Breast epithelium (tissue), 4 donors: ENCODE data around the gene MACROD2. TPM values are rescaled to one million over a fixed set of nuclear protein-coding genes. Genes with fewer than 3 reads are reported as not detected.

ENCODE experiments used
- DNase-seq, 2 donors: peaks; one replicate each; pipeline ENCODE4 v3.0.0-alpha.2; 2019; ENCODE audit warnings: low spot score in 2 of 2
- H3K27ac ChIP-seq, 2 donors: fragments of 200-600 bp; sonication (generic) in 1 of 2; one replicate each; pipeline ENCODE4 v1.5.1; 2016 to 2019; ENCODE audit warnings: mild to moderate bottlenecking in 1 of 2
- H3K27me3 ChIP-seq, 2 donors: fragments of 200-600 bp; sonication (generic) in 1 of 2; one replicate each; pipeline versions ENCODE4 v1.5.1 to v1.6.0; 2017 to 2019; ENCODE audit warnings: control low read depth in 1 of 2, mild to moderate bottlenecking in 1 of 2
- H3K36me3 ChIP-seq: fragments of 200-600 bp; one replicate; pipeline ENCODE4 v1.5.1; 2019
- H3K4me1 ChIP-seq, 2 donors: fragments of 200-600 bp; sonication (generic); one replicate each; pipeline ENCODE4 v1.5.1; 2016 to 2019; ENCODE audit warnings: control low read depth in 1 of 2
- H3K4me3 ChIP-seq, 3 donors: fragments of 200-600 bp; sonication (generic); 1 replicate in 2 of 3; 2 replicates in 1 of 3; pipeline ENCODE4 v1.5.1; 2016 to 2019; ENCODE audit warnings: mild to moderate bottlenecking in 3 of 3, moderate library complexity in 2 of 3
- H3K9me3 ChIP-seq, 2 donors: fragments of 200-600 bp; sonication (generic) in 1 of 2; one replicate each; pipeline ENCODE4 v1.5.1; 2016 to 2019; ENCODE audit warnings: control low read depth in 1 of 2
- POLR2A ChIP-seq: fragments of 450-650 bp; IDR thresholded peaks from one replicate; pipeline ENCODE4 v1.6.1; 2016; ENCODE audit warnings: antibody characterized with exemption, mild to moderate bottlenecking, moderate library complexity
- POLR2AphosphoS5 ChIP-seq, 3 donors: sonication (generic); formaldehyde crosslinking; IDR thresholded peaks; one replicate each; pipeline ENCODE4 v1.6.1; 2017; ENCODE audit warnings: antibody characterized with exemption in 3 of 3
- intact Hi-C: fragments of 100-400 bp; cut with DNase I; formaldehyde crosslinking; loops from one replicate; pipeline ENCODE4 v1.15.1; 2023; ENCODE audit warnings: low total_unique reads
- total RNA-seq, 3 donors: library from RNA; depleted of rRNA; stranded (reverse); fragments of >200 nt; gene quantifications; one replicate each; pipeline ENCODE4 v1.1.0, GENCODE V29; 2016
- TF ChIP-seq, protein P1 (sequence below), 3 donors: fragments of 450-650 bp; IDR thresholded peaks; one replicate each; pipeline ENCODE4 v1.5.1; 2016 to 2017; ENCODE audit warnings: antibody characterized with exemption in 3 of 3, mild to moderate bottlenecking in 3 of 3, moderate library complexity in 3 of 3

MACROD2 gene
- total RNA-seq, 3 donors from 2014 or later = 6.7 to 26.8 (median 8.8) TPM

DNA sequence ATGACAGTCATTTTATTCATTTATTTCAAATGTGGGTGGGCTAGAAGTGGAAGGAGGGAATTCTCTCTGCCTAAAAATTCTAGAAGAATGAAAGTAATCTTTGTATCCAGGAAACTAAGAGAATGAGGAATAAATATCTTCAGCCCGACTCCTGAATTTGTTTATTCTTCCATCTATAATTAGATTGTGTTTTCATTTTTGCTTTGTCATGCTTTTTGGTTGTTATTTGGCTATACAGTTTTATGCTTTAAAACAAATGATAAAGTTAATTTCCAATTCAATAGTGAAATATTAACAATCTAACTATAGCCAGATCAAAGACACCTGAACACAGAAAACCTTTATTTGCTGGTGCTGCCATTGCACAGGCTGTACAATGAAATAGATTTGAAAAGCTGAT is 2056.7 kb downstream of the MACROD2 start:
- TF ChIP-seq POLR2AphosphoS5 (IDR thresholded peaks at IDR 0.05) (no peak), POLR2A (no peak)
- TF ChIP-seq, protein P1, sequence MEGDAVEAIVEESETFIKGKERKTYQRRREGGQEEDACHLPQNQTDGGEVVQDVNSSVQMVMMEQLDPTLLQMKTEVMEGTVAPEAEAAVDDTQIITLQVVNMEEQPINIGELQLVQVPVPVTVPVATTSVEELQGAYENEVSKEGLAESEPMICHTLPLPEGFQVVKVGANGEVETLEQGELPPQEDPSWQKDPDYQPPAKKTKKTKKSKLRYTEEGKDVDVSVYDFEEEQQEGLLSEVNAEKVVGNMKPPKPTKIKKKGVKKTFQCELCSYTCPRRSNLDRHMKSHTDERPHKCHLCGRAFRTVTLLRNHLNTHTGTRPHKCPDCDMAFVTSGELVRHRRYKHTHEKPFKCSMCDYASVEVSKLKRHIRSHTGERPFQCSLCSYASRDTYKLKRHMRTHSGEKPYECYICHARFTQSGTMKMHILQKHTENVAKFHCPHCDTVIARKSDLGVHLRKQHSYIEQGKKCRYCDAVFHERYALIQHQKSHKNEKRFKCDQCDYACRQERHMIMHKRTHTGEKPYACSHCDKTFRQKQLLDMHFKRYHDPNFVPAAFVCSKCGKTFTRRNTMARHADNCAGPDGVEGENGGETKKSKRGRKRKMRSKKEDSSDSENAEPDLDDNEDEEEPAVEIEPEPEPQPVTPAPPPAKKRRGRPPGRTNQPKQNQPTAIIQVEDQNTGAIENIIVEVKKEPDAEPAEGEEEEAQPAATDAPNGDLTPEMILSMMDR (IDR thresholded peaks at IDR 0.05) = no peak
- DNase-seq = no peak
- intact Hi-C loops = no loop called here

GRCh38 chr20:16052456-16052855 is 2057.1 kb downstream of the MACROD2 start:
- TF ChIP-seq POLR2AphosphoS5 (IDR thresholded peaks at IDR 0.05) = no peak

More for the DNA sequence above, 2056.7 kb downstream of the MACROD2 start:
- Histone ChIP-seq H3K27ac (no peak overlapping the region), H3K9me3 (no peaks in the 10 kb centered on the region), H3K36me3 (no peaks in the 10 kb centered on the region), H3K4me1 (no peaks in the 10 kb centered on the region), H3K4me3 (no peak overlapping the region), H3K27me3 (no peaks in the 10 kb centered on the region)

GRCh38 chr20:16054985-16055384 is 2059.7 kb downstream of the MACROD2 start:
- TF ChIP-seq POLR2AphosphoS5 (IDR thresholded peaks at IDR 0.05) = no peak
- TF ChIP-seq, protein P1 (IDR thresholded peaks at IDR 0.05) = no peak
- no peak for TF ChIP-seq POLR2A
- Histone ChIP-seq H3K27me3 (no peaks in the 10 kb centered on the region), H3K4me1 (no peaks in the 10 kb centered on the region), H3K4me3 (no peak overlapping the region), H3K9me3 (no peaks in the 10 kb centered on the region), H3K27ac (no peak overlapping the region), H3K36me3 (no peaks in the 10 kb centered on the region)
- intact Hi-C loops = no loop called here
- no peak for DNase-seq

More at GRCh38 chr20:16052456-16052855, 2057.1 kb downstream of the MACROD2 start:
- Histone ChIP-seq H3K4me3 (no peak overlapping the region), H3K36me3 (no peaks in the 10 kb centered on the region), H3K9me3 (no peaks in the 10 kb centered on the region), H3K27ac (no peak overlapping the region), H3K27me3 (no peaks in the 10 kb centered on the region), H3K4me1 (no peaks in the 10 kb centered on the region)
- intact Hi-C loops = no loop called here
- DNase-seq = no peak

DNA sequence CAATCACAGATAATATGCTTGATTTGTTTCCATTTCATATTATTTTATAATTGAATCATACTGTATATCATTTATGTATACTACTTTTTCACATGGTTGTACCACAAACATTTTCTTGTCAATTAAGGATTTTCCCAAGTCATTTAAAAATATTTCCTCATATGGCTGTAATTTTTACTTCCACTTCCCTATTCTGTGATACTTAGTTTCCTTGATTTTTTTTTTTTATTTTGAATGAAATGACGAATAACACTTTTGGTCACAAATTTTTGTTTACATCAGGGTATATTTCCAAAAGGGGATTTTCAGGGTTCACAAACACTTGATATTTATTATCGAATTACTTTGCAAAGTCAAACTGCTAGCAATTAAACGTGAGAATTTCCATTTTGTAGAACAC is 2062.3 kb downstream of the MACROD2 start:
- H3K4me3 ChIP-seq = no peak overlapping the region
- H3K36me3 ChIP-seq = no peaks in the 10 kb centered on the region
- H3K9me3 ChIP-seq = no peaks in the 10 kb centered on the region
- H3K27me3 ChIP-seq = no peaks in the 10 kb centered on the region
- intact Hi-C loops = no loop called here
- no peak overlapping the region for H3K27ac ChIP-seq
- H3K4me1 ChIP-seq = no peaks in the 10 kb centered on the region
- DNase-seq = no peak
- TF ChIP-seq POLR2AphosphoS5 (IDR thresholded peaks at IDR 0.05) (no peak), POLR2A (no peak)
- TF ChIP-seq, protein P1 (IDR thresholded peaks at IDR 0.05) = no peak

DNA sequence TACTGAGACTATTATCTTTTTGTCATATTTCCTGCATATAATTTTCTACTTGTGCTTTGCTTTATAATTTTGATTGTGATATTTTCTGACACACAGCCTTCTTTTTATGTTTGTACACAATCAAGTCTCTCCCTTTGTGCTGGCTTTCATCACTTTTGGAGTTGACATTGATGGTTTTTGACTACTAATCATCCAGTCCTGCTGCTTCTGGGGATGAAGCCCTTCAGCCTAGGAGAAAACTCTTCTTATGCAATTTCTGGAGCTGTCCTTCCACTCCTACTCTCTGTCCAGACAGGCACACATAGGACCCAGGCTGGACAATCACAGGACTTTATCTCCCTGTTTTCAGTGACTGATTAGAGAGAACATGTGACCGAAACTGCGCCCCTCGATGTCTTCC is 2063.0 kb downstream of the MACROD2 start:
- no peaks in the 10 kb centered on the region for H3K9me3 ChIP-seq
- intact Hi-C loops = no loop called here
- H3K27me3 ChIP-seq = no peaks in the 10 kb centered on the region
- no peak overlapping the region for H3K27ac ChIP-seq
- DNase-seq = no peak
- TF ChIP-seq POLR2A (no peak), POLR2AphosphoS5 (IDR thresholded peaks at IDR 0.05) (no peak)
- TF ChIP-seq, protein P1 (IDR thresholded peaks at IDR 0.05) = no peak
- H3K4me1 ChIP-seq = no peaks in the 10 kb centered on the region
- no peaks in the 10 kb centered on the region for H3K36me3 ChIP-seq
- no peak overlapping the region for H3K4me3 ChIP-seq

DNA sequence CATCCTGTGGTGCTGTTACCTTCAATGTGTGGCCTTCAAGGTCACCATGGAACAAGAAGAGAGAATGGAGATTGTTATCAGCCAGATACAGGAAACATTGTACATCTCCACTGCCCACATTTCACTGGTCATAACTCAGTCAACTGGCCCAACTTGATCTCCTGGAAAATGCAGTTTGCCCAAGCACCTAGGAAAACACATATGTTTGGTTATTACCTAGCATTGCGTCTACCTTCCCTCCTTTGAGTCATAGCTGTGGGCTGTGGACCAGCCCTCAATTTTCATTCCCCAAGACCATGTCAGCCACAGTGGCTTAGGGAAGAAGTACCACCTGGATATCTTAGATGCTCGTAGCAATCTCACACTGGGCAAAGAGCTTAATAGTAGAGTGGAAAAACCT is 2064.5 kb downstream of the MACROD2 start:
- Histone ChIP-seq H3K27ac (no peak overlapping the region), H3K4me3 (no peak overlapping the region), H3K36me3 (no peaks in the 10 kb centered on the region), H3K4me1 (no peaks in the 10 kb centered on the region), H3K27me3 (no peaks in the 10 kb centered on the region), H3K9me3 (no peaks in the 10 kb centered on the region)
- intact Hi-C loops = no loop called here
- DNase-seq = no peak
- no peak for TF ChIP-seq POLR2A
- no peak for TF ChIP-seq POLR2AphosphoS5 (IDR thresholded peaks at IDR 0.05)
- TF ChIP-seq, protein P1 (IDR thresholded peaks at IDR 0.05) = no peak
